Ishikawa (cell line): Measurements from ENCODE around the gene RHBDD1.

ENCODE experiments used
- CEBPB ChIP-seq: IDR thresholded peaks from 2 replicates; pipeline ENCODE4 v1.6.1; 2012
- CREB1 ChIP-seq: IDR thresholded peaks from 2 replicates; pipeline ENCODE4 v1.6.1; 2012; ENCODE audit warnings: low read depth
- EGR1 ChIP-seq: IDR thresholded peaks from 2 replicates; pipeline ENCODE4 v1.6.1; 2012
- EP300 ChIP-seq: IDR thresholded peaks from 2 replicates; pipeline ENCODE4 v1.6.1; 2012; ENCODE audit warnings: borderline replicate concordance
- FOXM1 ChIP-seq: IDR thresholded peaks from 2 replicates; pipeline ENCODE4 v1.6.1; 2012; ENCODE audit warnings: low read depth, borderline replicate concordance
- MAX ChIP-seq: IDR thresholded peaks from 2 replicates; pipeline ENCODE4 v1.6.1; 2012
- NFIC ChIP-seq: IDR thresholded peaks from 2 replicates; pipeline ENCODE4 v1.6.1; 2012
- RAD21 ChIP-seq: IDR thresholded peaks from 2 replicates; pipeline ENCODE4 v1.6.1; 2012; ENCODE audit warnings: low read depth
- REST ChIP-seq: IDR thresholded peaks from 2 replicates; pipeline ENCODE4 v1.6.1; 2012; ENCODE audit warnings: low read depth, mild to moderate bottlenecking
- TAF1 ChIP-seq: IDR thresholded peaks from 2 replicates; pipeline ENCODE4 v1.6.1; 2012; ENCODE audit warnings: low read depth, mild to moderate bottlenecking
- TCF12 ChIP-seq: IDR thresholded peaks from 2 replicates; pipeline ENCODE4 v1.6.1; 2012; ENCODE audit warnings: low read depth
- TEAD4 ChIP-seq: IDR thresholded peaks from 2 replicates; pipeline ENCODE4 v1.6.1; 2012
- USF1 ChIP-seq: IDR thresholded peaks from 2 replicates; pipeline ENCODE4 v1.6.1; 2012
- YY1 ChIP-seq: IDR thresholded peaks from 2 replicates; pipeline ENCODE4 v1.6.1; 2012; ENCODE audit warnings: low read depth
- ZBTB7A ChIP-seq: IDR thresholded peaks from 2 replicates; pipeline ENCODE4 v1.6.1; 2012; ENCODE audit warnings: low read depth

Gene RHBDD1

GRCh38 chr2:226977775-226978190 is 141.9 kb downstream of the RHBDD1 start:
- TF ChIP-seq ZBTB7A (no peak), FOXM1 (no peak), YY1 (no peak), NFIC (no peak), USF1 (no peak), CEBPB (no peak), TAF1 (no peak)

GRCh38 chr2:226978300-226978699 is 142.4 kb downstream of the RHBDD1 start:
- no peak for TF ChIP-seq TCF12
- TF ChIP-seq RAD21: no peak

GRCh38 chr2:226979004-226979403 is 143.2 kb downstream of the RHBDD1 start:
- TF ChIP-seq CEBPB (no peak), USF1 (no peak), YY1 (no peak), EGR1 (no peak), TEAD4 (no peak), RAD21 (no peak), REST (no peak), NFIC (no peak), MAX (no peak), TAF1 (no peak), EP300 (no peak), FOXM1 (no peak), CREB1 (no peak), ZBTB7A (no peak), TCF12 (no peak)

GRCh38 chr2:226981791-226982326 is 146.0 kb downstream of the RHBDD1 start:
- no peak for TF ChIP-seq NFIC
- TF ChIP-seq REST: no peak
- no peak for TF ChIP-seq EGR1
- no peak for TF ChIP-seq TAF1
- TF ChIP-seq ZBTB7A: no peak
- TF ChIP-seq CREB1: no peak
- TF ChIP-seq MAX: no peak
- no peak for TF ChIP-seq TCF12
- TF ChIP-seq RAD21: no peak
- no peak for TF ChIP-seq USF1
- no peak for TF ChIP-seq CEBPB

- TF ChIP-seq YY1 (no peak), TCF12 (no peak), ZBTB7A (no peak), TEAD4 (no peak)
Observed at GRCh38 chr2:226983895-226984749, 148.3 kb downstream of the RHBDD1 start.
